Hair follicular keratinocyte (primary cell): ENCODE data around the gene HMGCR. TPM values are rescaled to one million over a fixed set of nuclear protein-coding genes. Genes with fewer than 3 reads are reported as not detected.

ENCODE experiments used
- total RNA-seq: library from RNA; depleted of rRNA; stranded (reverse); fragments of >200 nt; gene quantifications from 2 replicates; pipeline ENCODE4 v1.2.3, GENCODE V29; 2015

The HMGCR gene
- total RNA-seq = 108 and 143 TPM in 2 replicates

DNA sequence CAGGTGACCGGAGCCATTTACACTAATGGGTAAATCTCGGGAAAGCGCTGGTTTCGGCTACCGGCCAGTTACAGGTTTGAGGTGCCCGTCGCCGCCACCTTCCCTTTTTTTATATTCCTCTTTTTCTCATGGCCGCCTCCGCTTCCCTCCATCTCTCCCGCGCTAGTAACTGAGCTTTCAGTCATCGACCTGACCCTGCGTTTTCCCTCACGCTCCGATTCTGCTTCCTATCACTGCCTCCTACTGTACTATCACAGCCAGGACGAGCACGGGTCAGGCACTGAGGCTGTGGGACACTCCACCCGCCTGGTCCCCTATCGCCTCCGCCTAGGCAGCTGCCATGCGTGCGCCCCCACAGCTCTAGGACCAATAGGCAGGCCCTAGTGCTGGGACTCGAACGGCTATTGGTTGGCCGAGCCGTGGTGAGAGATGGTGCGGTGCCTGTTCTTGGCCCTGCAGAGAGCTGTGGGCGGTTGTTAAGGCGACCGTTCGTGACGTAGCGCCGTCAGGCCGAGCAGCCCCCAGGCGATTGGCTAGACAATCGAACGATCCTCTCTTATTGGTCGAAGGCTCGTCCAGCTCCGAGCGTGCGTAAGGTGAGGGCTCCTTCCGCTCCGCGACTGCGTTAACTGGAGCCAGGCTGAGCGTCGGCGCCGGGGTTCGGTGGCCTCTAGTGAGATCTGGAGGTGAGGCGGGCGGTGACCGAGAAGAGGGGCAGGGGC is at the start of gene HMGCR:
TSS of gene HMGCR (plus strand) at position 606 of the 722 bp plus-strand sequence. CDS start 5,386 bp downstream, outside the sequence.

Other genes with a start within 250 kb of the HMGCR start
- under 0.01 TPM in 1 of 2 replicates, not detected in the other for gene ANKRD31, start 100.3 kb upstream of the HMGCR start, total RNA-seq
- 5.4 and 8.4 TPM in 2 replicates for gene CERT1, start 174.4 kb downstream of the HMGCR start, total RNA-seq
- 7.7 and 12.8 TPM in 2 replicates for gene POLK, start 174.7 kb downstream of the HMGCR start, total RNA-seq